Activated CD8-positive, alpha-beta memory T cell treated with anti-CD3 and anti-CD28 coated beads, Interleukin-2, amount 50 U/mL, for 24 hours (primary cell): Measurements from ENCODE around the gene PDCD10.
A peak's percentile ranks its signal among the peaks of the same experiment; 100 is the strongest.

Source experiments
- DNase-seq: peaks from one replicate; pipeline ENCODE4 v3.0.0-alpha.2; 2020; ENCODE audit errors: extremely low read depth

Gene PDCD10

DNA sequence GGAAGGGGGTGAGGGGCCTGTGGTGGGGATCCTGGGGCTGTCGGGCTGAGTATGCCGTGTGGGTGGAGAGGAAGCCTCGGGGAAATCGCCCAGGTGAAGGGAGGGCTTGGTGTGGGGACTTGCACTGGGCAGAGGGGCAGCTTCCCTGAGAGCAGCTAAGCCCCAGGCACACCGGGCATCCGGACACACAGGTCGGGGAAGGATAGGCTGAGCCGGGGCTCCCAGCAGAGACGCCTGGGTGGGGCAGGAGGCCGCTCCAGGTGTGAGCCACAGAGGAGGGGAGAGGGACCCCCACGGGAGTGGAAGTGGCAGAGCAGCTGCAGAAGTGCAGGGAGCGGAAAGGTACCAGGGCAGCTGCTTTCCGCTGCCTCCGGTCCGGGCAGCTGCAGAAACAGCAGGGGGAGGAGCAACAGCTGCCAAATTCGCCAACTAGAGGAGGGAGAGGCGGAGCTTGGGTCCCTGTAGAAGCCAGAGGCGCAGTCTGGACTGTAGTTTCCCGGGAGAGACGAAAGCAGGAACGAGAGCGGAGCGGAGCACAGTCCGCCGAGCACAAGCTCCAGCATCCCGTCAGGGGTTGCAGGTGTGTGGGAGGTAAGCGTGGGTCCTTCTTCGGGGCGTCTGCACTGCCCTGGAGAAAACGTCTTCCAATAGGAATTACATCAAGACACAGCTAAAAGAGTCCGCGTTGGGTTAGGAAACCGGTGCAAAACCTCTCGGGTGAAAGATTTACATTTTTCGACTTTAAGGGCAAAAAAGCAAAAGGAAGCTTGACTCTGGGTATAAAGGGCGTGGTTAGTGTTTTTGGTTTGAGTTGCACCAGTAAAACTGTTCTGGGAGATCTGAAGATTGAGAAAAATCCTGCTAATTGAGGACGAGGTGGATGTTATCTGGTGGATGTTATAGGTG is 794 bp upstream of the PDCD10 start, which contains the start of gene SERPINI1:
SERPINI1 (plus strand) TSS at position 489 of the 906 bp plus-strand sequence. CDS start 53,408 bp downstream, outside the sequence.
- DNase-seq: peak; percentile 40

DNA sequence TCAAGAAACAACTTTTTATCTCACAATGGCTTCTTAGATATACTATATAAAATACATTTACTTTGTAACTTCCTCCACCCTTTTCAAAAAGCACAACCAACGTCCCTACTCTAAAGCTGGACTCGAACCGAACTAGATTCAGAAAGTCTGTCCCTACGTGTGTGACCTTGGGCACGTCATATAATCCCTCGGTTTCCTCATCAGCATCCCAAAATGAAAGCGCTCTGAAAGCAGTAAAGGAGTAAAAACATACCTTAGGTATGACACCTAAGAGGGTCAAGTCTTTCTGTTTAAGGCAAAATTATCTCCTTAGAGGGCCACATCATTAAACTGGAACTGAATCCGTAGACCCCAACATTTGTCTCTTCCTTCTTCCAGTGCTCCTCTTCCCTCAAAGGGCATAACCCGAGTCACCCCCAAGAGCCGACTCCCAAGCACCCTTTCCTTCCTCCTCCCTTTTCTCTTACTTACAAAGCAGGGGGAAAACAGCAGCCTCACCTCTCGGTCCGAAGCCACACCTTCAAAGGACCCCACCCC is 663 bp downstream of the PDCD10 start:
- no peak for DNase-seq

DNA sequence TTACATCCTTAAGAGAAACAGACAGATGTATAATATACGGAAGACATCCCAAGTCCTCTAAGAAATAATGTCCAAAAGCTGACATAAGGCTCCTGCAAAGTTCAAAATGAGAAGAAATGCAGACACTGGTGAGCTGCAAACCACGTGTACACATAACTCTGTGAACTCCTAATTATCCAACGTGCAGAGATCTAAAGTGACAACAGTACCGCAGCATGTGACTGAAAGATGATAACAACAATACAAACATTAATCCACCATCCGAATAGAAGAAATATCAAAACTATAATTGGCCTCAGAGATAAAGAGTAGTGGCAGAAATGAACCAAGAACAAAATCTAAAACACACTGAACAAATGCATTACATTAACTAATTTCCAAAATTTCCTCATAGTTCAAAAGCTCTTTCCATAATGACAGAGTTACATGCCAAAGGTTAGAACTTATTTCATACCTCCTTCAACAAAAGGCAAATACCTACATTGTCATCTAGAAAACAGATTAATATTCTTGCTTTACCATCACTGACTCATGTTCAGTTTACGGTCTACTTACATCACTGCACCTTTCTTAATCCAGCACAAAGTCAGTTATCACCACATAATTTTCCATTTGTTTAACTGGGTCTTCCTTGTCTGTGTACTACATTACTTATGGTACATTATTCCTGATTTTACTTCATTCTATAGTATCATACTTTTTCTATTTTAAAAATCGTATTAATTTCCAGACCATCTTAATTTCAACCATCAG is 2.2 kb downstream of the PDCD10 start:
- no peak for DNase-seq

DNA sequence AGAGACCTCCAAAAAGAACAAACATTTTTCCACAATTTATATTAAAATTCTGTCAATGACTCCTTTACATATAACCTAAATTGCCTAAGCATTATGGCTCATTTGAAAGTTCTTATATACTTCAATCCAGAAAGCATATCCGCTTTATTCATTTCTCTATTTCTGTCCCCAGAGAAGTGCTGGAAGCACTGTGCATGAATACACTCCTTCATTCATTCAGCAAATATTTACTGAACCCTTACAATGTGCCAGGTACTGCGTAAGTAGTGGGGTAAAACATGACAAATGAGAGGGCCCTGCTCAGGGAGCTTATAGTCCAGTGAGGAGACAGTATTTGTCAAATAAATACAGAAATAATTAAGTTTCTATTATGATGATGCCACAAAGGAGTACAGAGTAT is 3.3 kb downstream of the PDCD10 start:
- no peak for DNase-seq

DNA sequence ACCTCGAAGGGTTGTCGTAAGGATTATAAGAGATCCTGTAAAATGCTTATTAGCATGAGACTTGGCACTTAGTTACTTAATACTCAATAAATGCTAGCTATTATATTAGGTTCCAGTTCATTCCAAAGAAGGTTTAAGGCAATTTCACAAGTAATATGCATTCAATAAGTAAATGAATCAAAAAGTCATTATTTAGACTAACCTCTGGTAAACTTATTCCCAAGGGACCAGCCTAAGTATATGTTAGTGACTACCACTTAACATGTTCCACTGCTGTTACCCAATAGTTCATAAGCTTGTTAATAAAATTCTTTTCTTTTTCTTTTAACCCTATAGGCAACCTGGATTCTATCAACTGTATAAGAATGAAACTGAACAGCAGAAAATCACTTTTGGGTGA is 5.1 kb downstream of the PDCD10 start:
- no peak for DNase-seq

DNA sequence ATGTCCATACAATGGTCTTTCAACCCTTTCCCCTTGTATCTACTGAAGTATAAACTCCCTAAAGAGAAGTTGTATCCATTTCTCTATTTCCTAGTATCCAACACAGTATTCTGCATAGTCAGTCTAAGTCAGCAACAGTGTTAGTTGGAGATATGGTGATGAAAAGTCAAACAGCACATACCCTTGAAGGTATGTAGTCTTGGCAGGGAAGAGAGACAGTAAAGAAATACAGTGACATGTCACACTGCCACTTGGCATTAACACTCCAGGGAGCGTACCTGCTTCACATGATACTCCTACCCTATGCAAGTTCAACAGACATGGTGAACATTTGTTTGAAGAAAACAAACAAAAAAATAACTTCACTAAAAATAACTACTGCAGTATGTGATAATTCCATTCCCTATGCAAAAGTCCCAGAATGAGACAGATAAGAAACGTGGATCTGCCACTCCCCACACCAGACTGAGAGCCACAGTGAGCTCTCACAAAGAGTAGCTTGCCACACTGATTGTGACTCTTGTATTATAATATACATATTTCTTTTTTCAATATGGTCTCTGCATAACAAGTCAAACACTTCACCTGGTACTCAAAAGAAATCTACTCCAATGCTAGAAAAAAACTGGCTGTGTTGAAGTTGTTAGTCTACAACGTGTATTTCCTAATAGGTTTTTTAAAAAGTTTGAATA is 5.9 kb downstream of the PDCD10 start:
- no peak for DNase-seq

DNA sequence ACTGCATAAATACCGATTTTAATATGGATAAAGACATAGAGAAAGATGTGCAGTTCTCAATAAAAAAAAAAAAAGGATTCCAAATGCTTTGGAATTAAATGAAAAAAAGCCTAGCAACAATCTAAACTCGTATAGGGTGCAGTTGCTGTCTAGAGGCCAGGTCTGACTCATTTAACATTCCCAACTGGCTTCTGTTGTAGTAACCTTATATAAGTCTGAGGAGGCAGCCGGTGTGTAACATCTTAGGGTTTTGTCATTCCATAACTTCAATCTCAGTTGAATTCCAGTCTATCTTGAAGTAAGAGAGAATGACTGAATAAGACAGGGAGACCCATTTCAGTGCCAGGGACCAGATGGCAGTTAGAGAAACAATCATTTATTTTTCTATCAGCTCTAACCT is 6.5 kb downstream of the PDCD10 start:
- no peak for DNase-seq

DNA sequence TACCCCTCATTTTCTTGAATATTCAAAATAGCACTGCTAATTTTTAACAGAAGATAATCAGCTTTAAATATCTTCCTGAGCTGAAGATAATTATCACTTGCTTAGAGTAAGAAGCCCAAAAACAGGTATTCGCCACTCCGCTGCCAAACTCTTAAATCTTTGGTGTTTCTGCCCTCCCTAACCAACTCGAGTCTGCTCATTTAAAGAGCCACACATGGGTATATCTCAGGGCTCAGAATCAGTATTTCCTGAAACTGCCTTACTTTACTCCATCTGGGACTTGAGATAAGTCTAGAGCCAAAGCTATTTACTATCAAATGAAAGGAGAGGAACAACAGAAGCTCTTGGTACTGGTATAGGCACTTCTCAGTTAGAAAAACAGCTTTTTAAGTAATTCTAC is 10.8 kb downstream of the PDCD10 start:
- no peak for DNase-seq

DNA sequence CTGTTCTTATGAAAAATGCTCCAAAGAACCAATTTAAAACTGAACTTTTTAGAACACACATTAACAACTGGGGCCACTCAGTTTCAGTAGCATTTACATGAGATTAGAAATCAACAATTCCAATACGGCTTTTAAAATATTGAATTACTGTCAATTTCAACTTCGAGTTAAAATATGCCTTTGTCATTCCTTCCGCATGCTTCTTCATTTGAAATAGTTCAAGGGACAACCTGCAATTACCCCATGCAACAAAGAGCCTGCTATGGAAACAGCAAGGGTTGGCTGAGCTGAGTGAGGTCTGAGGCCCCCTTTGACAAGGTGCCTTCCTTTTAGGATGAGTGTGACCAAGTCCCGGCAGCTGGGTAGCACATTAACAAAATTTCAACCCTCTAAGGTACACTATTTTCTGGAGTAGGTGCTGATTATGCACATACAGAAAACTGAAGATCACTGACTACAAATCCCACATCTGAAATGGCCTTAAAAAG is 11.6 kb downstream of the PDCD10 start:
- DNase-seq: no peak

DNA sequence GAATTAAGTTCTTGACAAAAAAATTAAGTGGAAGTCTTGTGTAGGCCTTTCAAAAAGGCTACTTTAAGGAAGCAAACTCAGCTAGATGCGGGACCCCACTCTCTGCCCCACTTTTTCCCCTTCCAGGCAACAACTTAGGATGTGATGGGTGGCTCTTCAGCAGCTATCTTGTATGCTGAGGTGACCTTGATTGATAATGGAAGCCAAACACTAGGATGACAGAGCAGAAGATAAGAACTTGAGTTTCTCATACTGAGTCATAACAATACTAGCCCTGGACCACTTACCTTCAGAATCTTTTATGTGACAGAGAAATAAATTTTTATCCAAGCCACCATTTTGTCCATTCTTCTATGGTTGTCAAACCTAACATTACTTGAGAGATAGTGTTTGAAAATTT is 16.1 kb downstream of the PDCD10 start:
- DNase-seq: no peak

DNA sequence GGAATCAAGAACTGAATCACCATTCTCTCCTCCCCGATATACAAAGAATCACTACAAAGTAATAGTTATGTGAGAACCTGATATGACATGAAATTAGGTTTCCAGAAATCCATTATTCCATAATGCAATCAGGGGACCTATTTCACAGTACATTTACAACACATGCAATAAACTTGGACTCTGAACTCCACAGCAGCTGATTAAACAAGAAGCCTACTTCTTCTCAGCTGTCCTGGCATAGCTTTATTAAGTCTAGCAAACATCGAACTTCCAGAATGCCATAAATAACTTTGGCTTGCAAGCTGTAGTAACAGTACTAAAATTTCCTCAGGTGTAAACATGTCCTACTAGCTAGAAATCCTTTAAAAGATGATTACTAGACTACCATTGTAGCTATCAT is 17.8 kb downstream of the PDCD10 start:
- no peak for DNase-seq

DNA sequence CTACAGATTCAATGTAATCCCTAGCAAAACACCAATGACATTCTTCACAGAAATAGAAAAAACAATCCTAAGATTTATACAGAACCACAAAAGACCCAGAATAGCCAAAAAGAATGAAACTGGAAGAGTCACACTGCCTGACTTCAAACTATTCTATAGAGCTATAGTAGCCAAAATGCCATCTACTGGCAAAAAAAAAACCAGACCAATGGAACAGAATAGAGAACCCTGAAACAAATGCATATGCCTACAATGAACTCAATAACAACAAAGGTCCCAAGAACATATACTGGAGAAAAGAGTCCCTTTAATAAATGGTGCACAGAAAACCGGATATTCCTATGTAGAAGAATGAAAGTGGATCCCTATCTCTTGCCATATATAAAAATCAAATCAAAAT is 19.8 kb downstream of the PDCD10 start:
- no peak for DNase-seq

DNA sequence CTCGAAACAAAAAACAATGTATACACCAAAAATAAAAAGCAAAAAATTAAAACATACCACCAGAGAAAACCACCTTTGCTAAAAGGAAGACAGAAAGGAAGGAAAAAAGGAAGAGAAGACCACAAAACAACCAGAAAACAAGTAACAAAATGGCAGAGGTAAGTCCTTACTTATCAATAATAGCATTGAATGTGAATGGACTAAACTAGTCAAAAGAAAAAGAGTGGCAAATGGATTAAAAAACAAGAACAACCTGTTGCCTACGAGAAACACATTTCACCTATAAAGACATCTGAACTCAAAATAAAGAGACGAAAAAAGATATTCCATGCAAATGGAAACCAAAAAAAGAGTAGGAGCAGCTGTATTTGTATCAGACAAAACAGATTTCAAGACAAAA is 22.2 kb downstream of the PDCD10 start:
- DNase-seq: no peak

DNA sequence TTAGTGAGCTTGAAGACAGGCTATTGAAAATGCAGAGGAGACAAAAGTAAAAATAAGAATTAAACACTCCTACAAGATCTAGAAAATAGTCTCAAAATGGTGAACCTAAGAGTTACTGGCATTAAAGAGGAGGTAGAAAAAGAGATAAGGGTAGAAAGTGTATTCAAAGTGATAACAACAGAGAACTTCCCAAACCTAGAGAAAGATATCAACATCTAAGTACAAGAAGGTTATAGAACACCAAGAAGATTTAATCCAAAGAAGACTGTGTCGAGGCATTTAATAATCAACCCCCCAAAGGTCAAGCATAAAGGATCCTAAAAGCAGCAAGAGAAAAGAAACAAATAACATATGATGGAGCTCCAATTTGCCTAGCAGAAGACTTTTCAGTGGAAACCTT is 23.3 kb downstream of the PDCD10 start:
- DNase-seq: no peak

DNA sequence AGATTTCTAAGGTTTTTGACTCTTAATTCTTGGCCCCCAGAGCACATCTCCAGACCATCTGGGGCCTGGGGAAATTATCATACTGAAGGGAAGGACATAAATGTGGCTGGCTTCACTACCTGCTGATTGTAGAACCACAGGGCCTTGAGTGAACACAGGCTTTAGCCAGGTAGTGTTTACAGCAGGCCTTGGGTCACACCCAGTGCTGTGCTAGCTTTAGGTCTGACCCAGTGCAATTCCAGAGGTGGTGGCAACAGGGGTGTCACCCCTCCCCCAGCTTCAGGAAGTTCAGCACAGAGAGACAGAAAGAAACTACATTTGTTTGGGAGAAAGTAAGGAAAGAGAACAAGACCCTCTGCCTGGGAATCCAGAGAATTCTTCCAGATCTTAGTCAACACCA is 24.1 kb downstream of the PDCD10 start:
- no peak for DNase-seq

DNA sequence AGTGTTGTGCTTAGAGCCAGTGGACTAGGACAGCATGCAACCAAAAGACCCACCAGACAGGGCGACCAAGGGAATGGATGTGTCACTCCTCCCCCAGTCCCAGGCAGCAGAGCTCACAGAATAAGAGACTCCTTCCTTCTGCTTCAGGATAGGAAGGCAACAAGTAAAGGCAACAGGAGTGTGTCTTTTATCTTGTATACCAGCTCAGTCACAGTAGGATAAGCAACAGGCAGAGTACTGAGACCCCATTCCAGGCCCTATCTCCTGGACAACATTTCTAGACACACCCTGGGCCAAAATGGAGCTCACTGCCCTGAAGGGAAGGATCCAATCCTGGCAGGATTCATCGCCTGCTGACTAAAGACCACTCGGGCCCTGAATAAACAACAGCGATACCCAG is 25.0 kb downstream of the PDCD10 start:
- DNase-seq: no peak

DNA sequence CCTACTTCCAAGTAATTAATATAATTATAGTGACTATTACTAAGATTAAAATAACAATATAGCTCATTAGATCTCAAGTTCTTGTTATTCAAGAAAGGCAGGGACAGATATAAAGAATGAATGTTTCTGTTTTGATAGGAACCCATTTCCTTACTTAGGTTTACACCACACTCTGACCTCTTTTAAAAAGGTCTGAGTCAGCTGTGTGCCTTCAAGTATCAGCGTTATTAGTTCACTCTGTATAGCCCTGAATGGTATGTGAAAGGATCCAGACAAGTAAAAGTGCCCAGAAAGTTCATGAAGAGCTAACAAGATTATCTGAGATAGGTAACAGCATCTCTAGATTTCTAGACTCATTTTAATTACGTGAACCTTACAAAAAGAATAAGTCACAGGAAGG is 28.9 kb downstream of the PDCD10 start:
- DNase-seq: no peak

DNA sequence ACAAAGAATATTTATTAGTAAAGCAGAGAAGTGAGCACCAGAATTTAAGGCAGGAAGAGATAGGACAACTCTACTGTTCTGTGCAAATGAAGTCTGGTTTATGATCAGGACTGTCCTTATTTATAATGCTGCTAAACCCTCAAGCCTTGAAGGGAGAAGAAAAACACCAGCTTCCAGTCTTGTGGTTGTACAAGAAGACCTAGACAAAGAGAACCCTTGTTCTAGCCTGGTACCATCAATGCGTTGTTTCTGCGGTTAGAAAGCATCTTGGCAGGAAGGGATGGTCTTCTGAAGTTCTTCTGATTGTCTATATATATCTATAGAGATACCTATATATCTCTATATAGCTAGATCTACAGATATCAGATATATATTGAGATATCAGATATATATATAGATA is 33.8 kb downstream of the PDCD10 start:
- no peak for DNase-seq

DNA sequence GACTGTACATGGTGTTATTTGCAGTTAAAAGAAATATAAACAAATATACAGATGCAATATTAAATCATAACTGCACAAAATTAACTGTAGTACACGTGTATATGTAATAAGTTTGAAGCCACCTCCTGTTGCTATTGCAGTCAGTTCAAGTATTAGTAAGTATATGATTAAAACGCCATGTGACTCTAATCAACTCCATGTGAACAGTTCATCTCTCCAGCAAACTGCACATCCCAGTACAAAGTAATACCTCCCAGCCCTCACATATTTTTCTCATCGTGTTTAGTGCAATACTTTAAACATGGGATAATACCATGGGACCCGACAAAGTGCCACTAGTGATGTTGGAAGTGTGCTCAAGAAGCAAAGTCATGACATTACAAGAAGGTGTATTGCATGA is 34.6 kb downstream of the PDCD10 start:
- DNase-seq: no peak

DNA sequence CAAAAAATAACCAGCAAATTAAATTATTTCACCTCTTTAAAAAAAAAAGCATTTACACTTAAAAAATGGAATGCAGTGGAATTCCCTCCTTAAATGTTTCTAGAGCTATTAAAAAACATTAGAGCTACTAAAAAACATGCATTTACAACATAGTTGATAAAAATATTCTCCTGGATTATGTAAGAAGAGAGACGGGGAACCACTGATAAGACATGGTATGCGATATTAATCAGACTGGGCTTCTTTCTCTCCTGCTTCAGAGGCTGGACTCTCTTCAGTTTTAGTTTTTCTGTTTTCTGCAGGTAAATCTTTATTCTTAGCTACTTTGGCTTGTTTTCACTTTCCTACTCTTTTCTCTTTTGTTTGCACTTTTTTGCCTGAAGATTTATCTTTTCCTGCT is 40.6 kb downstream of the PDCD10 start:
- no peak for DNase-seq

DNA sequence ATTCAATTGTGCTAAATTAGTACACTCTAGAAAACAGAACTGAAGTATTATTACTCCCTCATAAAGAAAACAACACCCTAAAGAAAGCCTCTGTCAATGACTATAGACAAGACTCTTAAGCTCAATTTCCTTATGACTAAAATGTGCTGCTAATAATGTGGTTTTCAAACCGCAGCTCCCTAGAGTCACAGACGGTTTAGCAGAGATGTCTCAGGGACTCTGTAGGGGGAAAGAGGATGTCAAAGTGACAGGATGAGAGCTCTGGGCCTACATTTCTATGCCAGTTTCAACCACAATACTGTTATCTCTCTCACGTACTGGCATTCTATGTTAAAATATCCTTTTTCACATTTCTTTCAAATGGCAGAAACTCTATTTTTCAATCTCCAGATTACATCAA is 43.3 kb downstream of the PDCD10 start:
- DNase-seq: no peak

DNA sequence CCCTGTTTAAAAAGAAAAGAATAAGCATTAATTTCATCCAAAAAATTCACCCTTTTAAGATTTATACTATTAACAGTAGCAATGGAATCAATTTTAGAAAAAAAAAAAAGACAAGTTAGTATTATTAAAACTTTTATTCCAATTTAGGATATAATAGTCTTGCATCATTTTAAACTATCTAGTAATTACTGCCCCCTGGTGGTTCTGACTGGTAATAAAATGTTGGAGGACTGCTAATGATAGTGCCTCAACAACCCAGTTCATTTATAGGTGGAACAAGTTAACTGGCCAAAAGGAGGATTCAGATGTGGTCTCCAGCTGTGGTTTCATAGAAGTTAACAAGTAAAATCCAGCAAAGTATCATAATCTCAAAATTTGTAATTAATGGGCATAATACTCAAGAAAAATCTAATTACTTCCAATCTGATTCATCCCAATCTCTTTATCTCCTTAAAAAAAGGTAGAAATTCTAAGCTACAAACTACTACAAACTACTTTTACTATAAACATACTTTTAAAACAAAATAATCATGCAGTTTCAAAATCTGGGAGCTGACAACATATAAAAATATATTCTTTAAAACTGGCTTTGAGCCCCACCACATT is 50.2 kb downstream of the PDCD10 start:
- no peak for DNase-seq
